Measurements from ENCODE around the gene CYP19A1. TPM values are rescaled to one million over a fixed set of nuclear protein-coding genes. Genes with fewer than 3 reads are reported as not detected.
A peak's percentile ranks its signal among the peaks of the same experiment; 100 is the strongest.

Gene CYP19A1
- total and polyA plus RNA-seq, 3 donors from 2014 or later = 2.8 to 29.0 (median 3.3) TPM

- H3K36me3 ChIP-seq (ENCODE audit: low read depth, missing control alignments) = no peaks in the 10 kb centered on the region
- no peak for TF ChIP-seq POLR2A (IDR thresholded peaks at IDR 0.05)
- TF ChIP-seq, protein P1, sequence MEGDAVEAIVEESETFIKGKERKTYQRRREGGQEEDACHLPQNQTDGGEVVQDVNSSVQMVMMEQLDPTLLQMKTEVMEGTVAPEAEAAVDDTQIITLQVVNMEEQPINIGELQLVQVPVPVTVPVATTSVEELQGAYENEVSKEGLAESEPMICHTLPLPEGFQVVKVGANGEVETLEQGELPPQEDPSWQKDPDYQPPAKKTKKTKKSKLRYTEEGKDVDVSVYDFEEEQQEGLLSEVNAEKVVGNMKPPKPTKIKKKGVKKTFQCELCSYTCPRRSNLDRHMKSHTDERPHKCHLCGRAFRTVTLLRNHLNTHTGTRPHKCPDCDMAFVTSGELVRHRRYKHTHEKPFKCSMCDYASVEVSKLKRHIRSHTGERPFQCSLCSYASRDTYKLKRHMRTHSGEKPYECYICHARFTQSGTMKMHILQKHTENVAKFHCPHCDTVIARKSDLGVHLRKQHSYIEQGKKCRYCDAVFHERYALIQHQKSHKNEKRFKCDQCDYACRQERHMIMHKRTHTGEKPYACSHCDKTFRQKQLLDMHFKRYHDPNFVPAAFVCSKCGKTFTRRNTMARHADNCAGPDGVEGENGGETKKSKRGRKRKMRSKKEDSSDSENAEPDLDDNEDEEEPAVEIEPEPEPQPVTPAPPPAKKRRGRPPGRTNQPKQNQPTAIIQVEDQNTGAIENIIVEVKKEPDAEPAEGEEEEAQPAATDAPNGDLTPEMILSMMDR (IDR thresholded peaks at IDR 0.05) = no peak
- H3K27ac ChIP-seq = no peak overlapping the region
- no peak overlapping the region for H3K4me3 ChIP-seq
- WGBS, 2 donors = 90 to 92% methylated on average over 3 of the region's 3 CpGs
- intact Hi-C loops (cut with DNase I; ENCODE audit: low total_unique reads) = no loop called here
- H3K27me3 ChIP-seq = no peaks in the 10 kb centered on the region
- no peaks in the 10 kb centered on the region for H3K9me3 ChIP-seq
- DNase-seq = no peak
- H3K4me1 ChIP-seq = no peaks in the 10 kb centered on the region
Observed at GRCh38 chr15:51232581-51232980, 105.8 kb downstream of the CYP19A1 start.

DNA sequence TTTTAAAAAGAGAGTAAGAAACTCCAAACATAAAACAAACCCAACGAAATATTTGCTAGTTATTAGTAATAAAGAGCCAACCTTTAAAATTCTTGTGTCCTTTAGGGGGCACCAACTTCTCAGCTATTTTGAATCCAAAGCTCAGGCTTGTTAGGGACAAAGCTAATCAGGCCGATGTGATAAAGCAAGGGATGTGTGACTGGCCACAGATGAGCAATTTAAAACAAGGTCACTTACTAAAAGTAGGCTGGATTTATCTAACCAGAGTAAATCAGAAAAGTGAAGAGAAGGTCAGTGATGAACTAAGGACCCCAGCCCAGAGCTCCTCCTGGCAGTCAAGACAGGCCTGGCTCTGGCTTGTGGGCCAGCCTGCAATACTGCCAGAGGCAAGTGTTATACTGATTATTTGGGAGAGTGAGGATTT lies 108.5 kb downstream of the CYP19A1 start:
- Histone ChIP-seq H3K9me3 (no peaks in the 10 kb centered on the region), H3K4me3 (no peak overlapping the region), H3K27ac (no peak overlapping the region), H3K27me3 (no peaks in the 10 kb centered on the region), H3K4me1 (no peaks in the 10 kb centered on the region), H3K36me3 (ENCODE audit: low read depth, missing control alignments) (no peaks in the 10 kb centered on the region)
- no peak for DNase-seq
- TF ChIP-seq, protein P1 (IDR thresholded peaks at IDR 0.05) = peak in 1 of 3 experiments; percentile 3
- TF ChIP-seq POLR2A (IDR thresholded peaks at IDR 0.05) = no peak
- intact Hi-C loops (cut with DNase I; ENCODE audit: low total_unique reads) = loop anchor here (5.0 kb wide), 1 partner anchor 172 kb away; no protein-coding TSS in a partner anchor
- 28 to 46% methylated on average over 2 of the region's 2 CpGs for WGBS, 2 donors

DNA sequence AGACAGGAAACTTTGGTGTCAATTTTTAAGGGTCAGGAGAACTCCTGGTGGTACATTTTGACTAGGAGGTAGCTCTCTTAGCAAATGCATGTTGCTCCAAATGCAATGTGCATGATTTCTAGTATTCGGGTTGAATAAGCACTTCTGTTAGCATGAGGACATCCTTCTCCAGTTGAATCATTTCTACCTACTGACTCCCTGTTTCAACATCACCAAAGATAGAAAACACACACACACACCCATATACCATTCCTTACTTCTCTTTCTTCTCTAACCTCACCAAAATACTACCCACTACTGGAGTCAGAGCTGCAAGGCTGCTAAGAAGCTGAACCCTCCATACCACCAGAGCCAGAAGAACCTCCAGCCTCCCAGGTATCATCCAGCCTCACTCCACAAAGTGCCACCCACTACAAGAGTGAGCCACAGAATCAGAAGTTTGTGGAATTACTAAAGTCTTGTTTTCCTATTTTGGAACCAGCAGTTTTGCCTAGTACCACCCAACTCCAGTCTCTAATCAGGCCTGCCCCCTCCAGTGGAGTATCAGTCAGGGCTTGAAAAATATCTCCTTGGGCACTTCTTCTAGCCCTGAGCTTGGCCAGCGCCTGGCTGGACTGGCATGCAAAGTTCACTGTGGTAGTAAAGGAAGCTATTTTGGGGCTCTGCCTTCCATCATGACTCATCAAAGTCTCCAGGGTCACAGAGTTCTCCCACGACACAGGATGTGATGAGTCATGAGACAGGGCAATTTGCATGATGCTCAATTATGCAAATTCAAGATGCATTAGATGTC lies 110.3 kb downstream of the CYP19A1 start:
- intact Hi-C loops (cut with DNase I; ENCODE audit: low total_unique reads) = loop anchor here (5.0 kb wide), 1 partner anchor 174 kb away; no protein-coding TSS in a partner anchor

DNA sequence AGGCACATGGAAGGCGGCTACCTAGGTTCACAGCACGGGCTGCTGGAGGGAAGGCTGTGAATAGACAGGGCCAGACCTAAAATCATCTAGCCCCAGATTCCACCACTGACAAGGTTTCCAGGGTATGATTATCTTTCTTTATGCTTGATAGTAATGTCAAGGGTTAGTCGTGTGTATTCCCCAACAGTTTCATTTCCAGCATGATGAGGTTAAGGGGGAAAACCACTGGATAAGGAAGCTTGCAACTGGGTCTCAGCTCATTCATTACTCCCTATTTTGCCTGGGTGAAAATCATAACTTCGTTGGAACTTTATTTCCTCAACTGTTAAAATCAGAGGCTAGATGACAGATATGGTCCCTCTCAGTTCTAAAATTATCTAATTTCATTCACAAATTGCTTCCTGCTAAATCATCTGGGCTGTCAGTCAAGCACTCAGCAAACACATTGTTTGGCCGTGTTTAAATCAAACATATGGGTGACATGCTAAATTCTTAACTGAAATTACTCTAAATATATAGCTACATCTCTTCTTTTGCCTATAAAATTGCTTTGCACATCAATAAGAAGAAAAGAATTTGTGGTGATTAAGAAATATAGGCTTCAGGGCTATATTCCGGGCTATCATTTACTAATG lies 111.7 kb downstream of the CYP19A1 start:
- Histone ChIP-seq H3K4me3 (no peak overlapping the region), H3K27me3 (no peaks in the 10 kb centered on the region), H3K36me3 (ENCODE audit: low read depth, missing control alignments) (no peaks in the 10 kb centered on the region), H3K27ac (no peak overlapping the region), H3K9me3 (no peaks in the 10 kb centered on the region), H3K4me1 (no peaks in the 10 kb centered on the region)
- 87% methylated on average over 5 to 6 of the region's 6 CpGs for WGBS, 2 donors
- TF ChIP-seq, protein P1 (IDR thresholded peaks at IDR 0.05) = no peak
- TF ChIP-seq POLR2A (IDR thresholded peaks at IDR 0.05) = no peak
- intact Hi-C loops (cut with DNase I; ENCODE audit: low total_unique reads) = loop anchor here (5.0 kb wide), 1 partner anchor 176 kb away; no protein-coding TSS in a partner anchor
- DNase-seq = no peak

More for the DNA sequence above, 110.3 kb downstream of the CYP19A1 start:
- Histone ChIP-seq H3K4me1 (no peaks in the 10 kb centered on the region), H3K27ac (no peak overlapping the region), H3K9me3 (no peaks in the 10 kb centered on the region), H3K36me3 (ENCODE audit: low read depth, missing control alignments) (no peaks in the 10 kb centered on the region), H3K27me3 (no peaks in the 10 kb centered on the region), H3K4me3 (no peak overlapping the region)
- 60 to 64% methylated on average over 3 of the region's 3 CpGs for WGBS, 2 donors
- no peak for TF ChIP-seq POLR2A (IDR thresholded peaks at IDR 0.05)
- TF ChIP-seq, protein P1 (IDR thresholded peaks at IDR 0.05) = no peak
- no peak for DNase-seq
